MCF 10A (cell line): ENCODE measurements around the gene SEC22C. TPM values are rescaled to one million over a fixed set of nuclear protein-coding genes. Genes with fewer than 3 reads are reported as not detected.

Source experiments
- BruUV-seq: library from RNA; stranded (reverse); fragments of 400-500 nt; replicated peaks from 2 replicates; lab custom pipeline; 2021; lab: Mats Ljungman, UMichigan
- CTCF ChIA-PET: fragments of 300-600 bp; sonication (Branson Sonifier 250); formaldehyde crosslinking; extraction: SDS; loops from one replicate; lab custom pipeline; 2021; ENCODE audit warnings: antibody characterized with exemption, inconsistent platforms; lab: Yijun Ruan, JAX
- POLR2A ChIA-PET: fragments of 300-600, 350-650 bp; sonication (Branson Sonifier 250); formaldehyde crosslinking; extraction: SDS; loops from one replicate; lab custom pipeline; 2020; ENCODE audit warnings: antibody characterized with exemption, inconsistent platforms; lab: Yijun Ruan, JAX
- DNase-seq: peaks from one replicate; pipeline ENCODE4 v3.0.0-alpha.2; 2018; ENCODE audit not compliant: unreplicated experiment
- H3K27ac Mint-ChIP-seq: one replicate; pipeline ENCODE4 v1.8.0; 2022; ENCODE audit warnings: mild to moderate bottlenecking, low read depth, mixed read lengths; ENCODE audit not compliant: unreplicated experiment
- H3K27me3 Mint-ChIP-seq: one replicate; pipeline ENCODE4 v1.8.0; 2022; ENCODE audit warnings: mixed read lengths; ENCODE audit not compliant: insufficient read depth, unreplicated experiment
- H3K36me3 Mint-ChIP-seq: one replicate; pipeline ENCODE4 v1.8.0; 2022; ENCODE audit warnings: mild to moderate bottlenecking, moderate library complexity, mixed read lengths; ENCODE audit not compliant: insufficient read depth, unreplicated experiment
- H3K4me1 Mint-ChIP-seq: one replicate; pipeline ENCODE4 v1.8.0; 2022; ENCODE audit warnings: mixed read lengths; ENCODE audit not compliant: insufficient read depth, unreplicated experiment
- H3K4me3 Mint-ChIP-seq: one replicate; pipeline ENCODE4 v1.8.0; 2022; ENCODE audit warnings: mild to moderate bottlenecking, moderate library complexity, mixed read lengths; ENCODE audit not compliant: unreplicated experiment
- H3K9me3 Mint-ChIP-seq: one replicate; pipeline ENCODE4 v1.8.0; 2022; ENCODE audit warnings: mixed read lengths; ENCODE audit not compliant: unreplicated experiment
- intact Hi-C: fragments of 100-400 bp; cut with micrococcal nuclease; formaldehyde crosslinking; loops from 2 replicates; pipeline ENCODE4 v1.14.1; 2022
- total RNA-seq: library from RNA; stranded (reverse); gene quantifications from 2 replicates; pipeline ENCODE4 v1.2.3, GENCODE V29; 2022
- TF ChIP-seq, protein P1 (sequence below): fragments of 200-600 bp; IDR thresholded peaks from one replicate; pipeline ENCODE4 v1.8.0; 2022; ENCODE audit warnings: antibody characterized with exemption, mild to moderate bottlenecking; ENCODE audit not compliant: unreplicated experiment

SEC22C gene
- total RNA-seq, 1 experiment from 2014 or later = 55.7 TPM

DNA sequence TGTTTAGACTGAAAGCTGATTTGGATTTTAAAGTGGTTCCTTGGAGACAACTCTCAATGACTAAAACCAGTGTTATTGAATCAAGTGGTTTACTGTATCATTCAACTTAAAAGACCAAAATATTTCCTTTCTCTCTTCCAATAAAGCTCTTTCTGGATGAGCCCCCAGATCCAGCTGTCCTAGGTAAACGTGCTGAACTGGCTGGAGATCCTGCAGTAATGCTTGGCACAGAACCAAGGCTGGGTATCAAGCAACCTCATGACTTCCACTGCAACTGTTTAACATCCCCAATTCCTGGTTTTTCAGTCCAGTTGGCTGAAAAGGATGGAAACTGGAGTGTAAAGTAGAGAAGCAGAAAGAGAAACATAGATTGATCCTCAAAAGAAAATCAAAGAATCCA is 28.9 kb downstream of the SEC22C start:
- H3K4me3 Mint-ChIP-seq = no peak overlapping the region
- DNase-seq = no peak
- ChIA-PET POLR2A (interaction anchor here (1.3 kb wide), 1 partner anchor 37 kb away, joined by 3 read pairs; no protein-coding TSS in a partner anchor), CTCF (interaction anchor here (0.5 to 1.1 kb wide), 5 partner anchors 12 to 306 kb away, joined by 3 to 5 read pairs (median 3); no protein-coding TSS in a partner anchor)
- intact Hi-C loops = no loop called here
- H3K4me1 Mint-ChIP-seq = no peaks in the 10 kb centered on the region
- no peak overlapping the region for H3K27ac Mint-ChIP-seq
- peaks cover 87% of the 10 kb centered on the region for H3K36me3 Mint-ChIP-seq
- no peaks in the 10 kb centered on the region for H3K27me3 Mint-ChIP-seq
- BruUV-seq = no TSS peak
- TF ChIP-seq, protein P1, sequence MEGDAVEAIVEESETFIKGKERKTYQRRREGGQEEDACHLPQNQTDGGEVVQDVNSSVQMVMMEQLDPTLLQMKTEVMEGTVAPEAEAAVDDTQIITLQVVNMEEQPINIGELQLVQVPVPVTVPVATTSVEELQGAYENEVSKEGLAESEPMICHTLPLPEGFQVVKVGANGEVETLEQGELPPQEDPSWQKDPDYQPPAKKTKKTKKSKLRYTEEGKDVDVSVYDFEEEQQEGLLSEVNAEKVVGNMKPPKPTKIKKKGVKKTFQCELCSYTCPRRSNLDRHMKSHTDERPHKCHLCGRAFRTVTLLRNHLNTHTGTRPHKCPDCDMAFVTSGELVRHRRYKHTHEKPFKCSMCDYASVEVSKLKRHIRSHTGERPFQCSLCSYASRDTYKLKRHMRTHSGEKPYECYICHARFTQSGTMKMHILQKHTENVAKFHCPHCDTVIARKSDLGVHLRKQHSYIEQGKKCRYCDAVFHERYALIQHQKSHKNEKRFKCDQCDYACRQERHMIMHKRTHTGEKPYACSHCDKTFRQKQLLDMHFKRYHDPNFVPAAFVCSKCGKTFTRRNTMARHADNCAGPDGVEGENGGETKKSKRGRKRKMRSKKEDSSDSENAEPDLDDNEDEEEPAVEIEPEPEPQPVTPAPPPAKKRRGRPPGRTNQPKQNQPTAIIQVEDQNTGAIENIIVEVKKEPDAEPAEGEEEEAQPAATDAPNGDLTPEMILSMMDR = no peak
- H3K9me3 Mint-ChIP-seq = no peaks in the 10 kb centered on the region

DNA sequence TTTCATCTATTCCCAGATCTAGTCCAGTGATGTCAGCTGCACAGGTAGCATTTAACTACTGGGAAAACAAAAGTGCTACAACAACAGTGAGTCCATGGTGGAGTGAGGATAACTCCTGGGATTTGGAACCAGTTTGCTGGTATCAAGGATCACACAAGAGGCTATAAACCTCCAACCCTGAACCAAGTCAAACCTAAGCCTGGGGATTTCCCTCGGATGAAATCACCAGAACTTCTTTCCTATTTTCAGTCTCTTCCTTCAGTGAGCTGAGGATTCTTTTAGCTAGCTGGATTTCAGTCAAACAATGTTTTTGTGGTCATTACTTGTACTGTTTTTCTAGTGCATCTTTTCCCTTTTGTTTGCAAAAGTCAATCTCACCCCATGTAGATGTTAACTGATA is 31.5 kb downstream of the SEC22C start:
- peaks cover 71% of the 10 kb centered on the region for H3K36me3 Mint-ChIP-seq
- no peak for DNase-seq
- H3K27me3 Mint-ChIP-seq = no peaks in the 10 kb centered on the region
- TF ChIP-seq, protein P1 = no peak
- H3K27ac Mint-ChIP-seq = no peak overlapping the region
- intact Hi-C loops = no loop called here
- H3K4me3 Mint-ChIP-seq = no peak overlapping the region
- ChIA-PET POLR2A (no interaction called here), CTCF (interaction anchor here (0.6 to 6.2 kb wide), 9 partner anchors 10 to 331 kb away, joined by 3 to 51 read pairs (median 5); no protein-coding TSS in a partner anchor)
- H3K9me3 Mint-ChIP-seq = no peaks in the 10 kb centered on the region
- no TSS peak for BruUV-seq
- H3K4me1 Mint-ChIP-seq = no peaks in the 10 kb centered on the region

DNA sequence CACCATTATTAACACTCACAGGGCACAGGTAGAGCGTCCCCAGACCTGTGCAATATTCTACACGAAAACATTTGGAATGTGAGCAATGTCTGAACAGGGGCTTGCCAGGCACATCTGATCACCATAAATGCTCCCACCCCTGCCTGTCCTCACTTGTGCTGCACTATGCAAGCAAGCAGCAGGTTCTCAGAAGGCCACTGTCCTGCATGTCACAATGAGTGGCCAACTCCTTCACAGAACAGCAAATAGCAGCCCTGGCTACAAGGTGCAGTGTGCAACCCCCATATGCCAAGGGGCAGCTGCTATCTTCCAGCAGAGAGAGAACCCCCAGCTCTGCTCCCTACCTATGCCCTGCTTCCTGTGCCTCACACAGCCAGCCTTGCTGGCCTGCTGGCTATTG is 32.6 kb downstream of the SEC22C start:
- H3K9me3 Mint-ChIP-seq = no peaks in the 10 kb centered on the region
- peak overlapping the region; percentile 41 for H3K27ac Mint-ChIP-seq
- BruUV-seq = no TSS peak
- no peak overlapping the region for H3K4me3 Mint-ChIP-seq
- H3K4me1 Mint-ChIP-seq = no peaks in the 10 kb centered on the region
- ChIA-PET CTCF (interaction anchor here (0.7 to 6.2 kb wide), 10 partner anchors 10 to 691 kb away, joined by 3 to 51 read pairs (median 8); no protein-coding TSS in a partner anchor), POLR2A (no interaction called here)
- intact Hi-C loops = loop anchor here (5.0 kb wide), 1 partner anchor 333 kb away; no protein-coding TSS in a partner anchor
- peaks cover 61% of the 10 kb centered on the region for H3K36me3 Mint-ChIP-seq
- H3K27me3 Mint-ChIP-seq = no peaks in the 10 kb centered on the region
- no peak for DNase-seq
- TF ChIP-seq, protein P1 = no peak

DNA sequence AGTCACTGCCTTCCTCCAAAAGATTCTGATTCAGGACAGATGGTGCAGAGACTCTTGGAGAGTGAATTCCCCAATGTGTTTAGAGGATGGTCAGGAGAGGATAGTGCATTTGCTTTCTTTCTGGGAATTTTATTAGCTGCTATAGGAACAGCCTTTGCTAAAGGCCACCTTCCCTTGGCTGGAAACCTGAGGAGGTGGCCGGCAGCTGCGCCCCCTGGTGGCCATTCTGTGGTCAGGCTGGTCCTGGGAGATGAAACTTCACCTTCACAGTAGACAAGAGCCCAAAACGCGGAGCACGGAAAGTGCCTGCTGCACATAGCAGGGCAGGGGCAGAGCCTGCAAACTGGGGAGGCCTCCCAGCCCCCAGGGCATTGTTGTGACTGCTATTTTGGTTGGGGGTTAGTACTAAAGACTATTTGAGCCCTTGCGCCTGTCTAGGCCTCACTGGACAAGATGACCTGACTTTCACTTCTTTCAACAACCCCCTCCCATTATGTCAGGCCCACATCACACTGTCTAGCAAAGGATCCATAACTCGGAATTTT is 34.3 kb downstream of the SEC22C start:
- BruUV-seq = no TSS peak
- Mint-ChIP-seq H3K27me3 (no peaks in the 10 kb centered on the region), H3K27ac (no peak overlapping the region), H3K4me1 (no peaks in the 10 kb centered on the region), H3K4me3 (no peak overlapping the region), H3K36me3 (peaks cover 45% of the 10 kb centered on the region), H3K9me3 (no peaks in the 10 kb centered on the region)
- intact Hi-C loops = loop anchor here (1.0 to 5.0 kb wide), 4 partner anchors 47 to 335 kb away; no protein-coding TSS in a partner anchor
- ChIA-PET POLR2A (interaction anchor here (0.7 to 1.5 kb wide), 4 partner anchors 45 to 180 kb away, joined by 3 read pairs; partner anchors contain the start of gene VIPR1), CTCF (interaction anchor here (0.7 to 6.2 kb wide), 41 partner anchors 9 to 409 kb away, joined by 3 to 51 read pairs (median 4); partner anchors contain the start of gene VIPR1)
- peak; percentile 56 for DNase-seq
- TF ChIP-seq, protein P1 = peak; percentile 93
